K562 (cell line): ENCODE data around the gene UBE2G2. TPM values are rescaled to one million over a fixed set of nuclear protein-coding genes. Genes with fewer than 3 reads are reported as not detected.
A peak's percentile ranks its signal among the peaks of the same experiment; 100 is the strongest.

Source experiments
- ARID3B ChIP-seq: fragments of 250-450 bp; sonication (Bioruptor Pico); IDR thresholded peaks from 2 replicates; pipeline ENCODE4 v1.4.0; 2020; ENCODE audit warnings: borderline replicate concordance
- CBFA2T2 ChIP-seq: fragments of 450-650 bp; conservative IDR thresholded peaks from 2 replicates; pipeline ENCODE4 v1.6.1; 2017; ENCODE audit warnings: mild to moderate bottlenecking
- CBX2 ChIP-seq: fragments of 200-600 bp; sonication (generic); IDR thresholded peaks from one replicate; pipeline ENCODE4 v1.6.1; 2012; ENCODE audit warnings: mild to moderate bottlenecking, low read length, inconsistent platforms; ENCODE audit not compliant: insufficient read depth, poor library complexity, severe bottlenecking
- ETS2 ChIP-seq: IDR thresholded peaks from 2 replicates; pipeline ENCODE4 v1.6.1; 2016; ENCODE audit warnings: borderline replicate concordance, missing genetic modification characterization, mild to moderate bottlenecking, moderate library complexity, missing compliant biosample characterization; ENCODE audit not compliant: poor library complexity, severe bottlenecking
- ETV6 ChIP-seq, 3 experiments: fragments of 150-350 bp in 1 of 3; sonication (generic) in 1 of 3; formaldehyde crosslinking in 1 of 3; IDR thresholded peaks; 2 replicates each; pipeline versions ENCODE4 v1.6.1 to v1.8.0; 2014 to 2022; ENCODE audit warnings: borderline replicate concordance in 2 of 3, low read depth in 2 of 3, antibody characterized with exemption in 1 of 3, low read length in 1 of 3, mild to moderate bottlenecking in 1 of 3, missing genetic modification reagents in 1 of 3
- FOXA1 ChIP-seq: fragments of 450-650 bp; IDR thresholded peaks from 2 replicates; pipeline ENCODE4 v1.6.1; 2016; ENCODE audit warnings: mild to moderate bottlenecking, borderline replicate concordance
- HMG20A ChIP-seq: fragments of 450-650 bp; formaldehyde crosslinking; conservative IDR thresholded peaks from 2 replicates; pipeline ENCODE4 v1.4.0; 2020; ENCODE audit warnings: mild to moderate bottlenecking, mixed read lengths
- MED1 ChIP-seq: sonication (generic); formaldehyde crosslinking; IDR thresholded peaks from 2 replicates; pipeline ENCODE4 v1.8.1; 2023; ENCODE audit warnings: missing genetic modification reagents, borderline replicate concordance
- MTF1 ChIP-seq: fragments of 250-450 bp; sonication (Bioruptor Pico); IDR thresholded peaks from 2 replicates; pipeline ENCODE4 v1.9.0; 2021; ENCODE audit warnings: moderate library complexity, mild to moderate bottlenecking, inconsistent platforms, borderline replicate concordance
- NFRKB ChIP-seq: fragments of 450-650 bp; IDR thresholded peaks from 2 replicates; pipeline ENCODE4 v1.6.1; 2016; ENCODE audit warnings: low read depth
- NR2F6 ChIP-seq: fragments of 450-650 bp; formaldehyde crosslinking; IDR thresholded peaks from 2 replicates; pipeline ENCODE4 v1.4.0; 2020; ENCODE audit warnings: mild to moderate bottlenecking
- PPARD ChIP-seq: fragments of 250-450 bp; sonication (Bioruptor Pico); IDR thresholded peaks from 2 replicates; pipeline ENCODE4 v1.8.0; 2022; ENCODE audit warnings: inconsistent platforms, mild to moderate bottlenecking, moderate library complexity
- RFX7 ChIP-seq: fragments of 250-450 bp; sonication (Bioruptor Pico); IDR thresholded peaks from 2 replicates; pipeline ENCODE4 v1.5.1; 2021; ENCODE audit warnings: mild to moderate bottlenecking
- TCF7L2 ChIP-seq: fragments of 150-350 bp; IDR thresholded peaks from 2 replicates; pipeline ENCODE4 v1.6.1; 2016; ENCODE audit warnings: low read depth, mild to moderate bottlenecking, low read length, moderate library complexity
- TRIM24 ChIP-seq, 2 experiments: fragments of 450-650 bp; IDR thresholded peaks; 2 replicates each; pipeline ENCODE4 v1.6.1; 2016
- ZBED1 ChIP-seq: IDR thresholded peaks from 2 replicates; pipeline ENCODE4 v1.6.1; 2014
- ZNF12 ChIP-seq: sonication (generic); formaldehyde crosslinking; IDR thresholded peaks from 2 replicates; pipeline ENCODE4 v1.4.0; 2020; ENCODE audit warnings: mild to moderate bottlenecking, missing genetic modification reagents
- ZNF316 ChIP-seq: fragments of 450-650 bp; IDR thresholded peaks from 2 replicates; pipeline ENCODE4 v1.6.1; 2016
- ZNF431 ChIP-seq: sonication (generic); formaldehyde crosslinking; IDR thresholded peaks from 2 replicates; pipeline ENCODE4 v1.8.0; 2022; ENCODE audit warnings: mild to moderate bottlenecking, missing genetic modification reagents
- polyA plus RNA-seq, 8 experiments: library from polyadenylated mRNA; depleted of rRNA in 4 of 8; stranded (reverse) in 5 of 8; unstranded in 3 of 8; fragments of >200 nt; fragmentation: Nextera tagmentation in 2 of 8; fragmentation: Illumina TruSeq in 1 of 8; extraction: Ambion mirVana in 2 of 8; extraction: Trizol in 1 of 8; gene quantifications; 2 replicates each; pipeline versions ENCODE4 v1.2.1 to v1.2.3, GENCODE V29; 2011 to 2014; ENCODE audit warnings: inconsistent platforms in 1 of 8, missing spikeins in 1 of 8
- total RNA-seq, 7 experiments: library from RNA; depleted of rRNA in 6 of 7; stranded (reverse); fragments of >200 nt in 6 of 7; fragmentation: Illumina TruSeq in 2 of 7; extraction: Trizol in 2 of 7; gene quantifications; 2 replicates each; pipeline versions ENCODE4 v1.2.1 to v1.2.3, GENCODE V29; 2011 to 2021; ENCODE audit warnings: low replicate concordance in 1 of 7
- TF ChIP-seq, protein P1 (sequence below): fragments of 250-450 bp; sonication (Bioruptor Pico); IDR thresholded peaks from 2 replicates; pipeline ENCODE4 v1.4.0; 2020
- TF ChIP-seq, protein P2 (sequence below): fragments of 250-450 bp; sonication (Bioruptor Pico); IDR thresholded peaks from 2 replicates; pipeline ENCODE4 v1.8.0; 2022; ENCODE audit warnings: moderate library complexity, mild to moderate bottlenecking, inconsistent platforms

UBE2G2 gene
- total and polyA plus RNA-seq, 9 of the 15 experiments (the other 6 are each of a cell fraction or from before 2014, with no cell fraction given), result 47.5 to 225 (median 140) TPM

DNA sequence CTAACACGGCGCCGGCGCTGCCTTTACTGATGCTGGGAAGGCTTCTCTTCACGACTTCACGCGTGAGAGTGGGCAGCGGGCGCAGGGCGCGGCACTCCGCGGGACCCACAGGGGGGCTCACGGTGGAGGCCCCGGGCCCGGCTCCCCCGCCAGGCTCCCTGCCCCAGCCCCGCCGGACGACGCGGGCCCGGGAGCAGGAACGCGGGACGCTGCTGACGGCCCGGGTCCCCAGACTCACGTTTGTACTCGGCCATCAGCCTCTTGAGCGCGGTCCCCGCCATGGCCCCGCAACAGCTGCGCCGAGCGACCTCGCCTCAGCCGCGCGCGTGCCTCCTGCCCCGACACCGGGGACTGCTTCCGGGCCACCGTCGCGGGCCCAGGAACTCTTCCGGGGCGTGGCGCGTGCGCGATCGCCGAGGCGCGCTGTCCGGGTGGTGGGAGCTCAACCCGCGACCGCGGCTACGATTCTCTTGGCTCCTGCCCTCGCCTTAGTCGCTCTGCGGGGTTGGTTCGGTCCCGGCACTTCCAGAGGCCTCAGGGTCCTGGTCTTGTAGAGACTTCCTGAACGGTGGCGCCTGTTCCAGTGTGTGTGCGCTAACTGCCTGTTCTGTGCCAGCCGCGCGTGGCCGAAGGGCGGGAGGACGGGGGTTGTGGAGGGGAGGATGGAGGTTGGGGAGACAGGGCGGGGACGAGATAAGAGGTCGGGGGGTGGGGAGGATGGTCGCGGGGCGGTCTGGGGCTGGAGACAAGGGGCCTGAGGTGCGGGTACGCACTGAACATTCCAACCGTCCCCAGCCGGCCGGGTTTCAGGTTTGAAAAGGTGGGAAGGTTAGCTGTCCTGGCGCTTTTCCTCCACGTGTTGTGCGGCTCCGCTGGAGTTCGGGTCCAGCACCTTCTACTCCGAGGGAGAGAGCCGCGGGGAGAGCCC, at the start of gene UBE2G2 (continued):
- TF ChIP-seq, protein P1, sequence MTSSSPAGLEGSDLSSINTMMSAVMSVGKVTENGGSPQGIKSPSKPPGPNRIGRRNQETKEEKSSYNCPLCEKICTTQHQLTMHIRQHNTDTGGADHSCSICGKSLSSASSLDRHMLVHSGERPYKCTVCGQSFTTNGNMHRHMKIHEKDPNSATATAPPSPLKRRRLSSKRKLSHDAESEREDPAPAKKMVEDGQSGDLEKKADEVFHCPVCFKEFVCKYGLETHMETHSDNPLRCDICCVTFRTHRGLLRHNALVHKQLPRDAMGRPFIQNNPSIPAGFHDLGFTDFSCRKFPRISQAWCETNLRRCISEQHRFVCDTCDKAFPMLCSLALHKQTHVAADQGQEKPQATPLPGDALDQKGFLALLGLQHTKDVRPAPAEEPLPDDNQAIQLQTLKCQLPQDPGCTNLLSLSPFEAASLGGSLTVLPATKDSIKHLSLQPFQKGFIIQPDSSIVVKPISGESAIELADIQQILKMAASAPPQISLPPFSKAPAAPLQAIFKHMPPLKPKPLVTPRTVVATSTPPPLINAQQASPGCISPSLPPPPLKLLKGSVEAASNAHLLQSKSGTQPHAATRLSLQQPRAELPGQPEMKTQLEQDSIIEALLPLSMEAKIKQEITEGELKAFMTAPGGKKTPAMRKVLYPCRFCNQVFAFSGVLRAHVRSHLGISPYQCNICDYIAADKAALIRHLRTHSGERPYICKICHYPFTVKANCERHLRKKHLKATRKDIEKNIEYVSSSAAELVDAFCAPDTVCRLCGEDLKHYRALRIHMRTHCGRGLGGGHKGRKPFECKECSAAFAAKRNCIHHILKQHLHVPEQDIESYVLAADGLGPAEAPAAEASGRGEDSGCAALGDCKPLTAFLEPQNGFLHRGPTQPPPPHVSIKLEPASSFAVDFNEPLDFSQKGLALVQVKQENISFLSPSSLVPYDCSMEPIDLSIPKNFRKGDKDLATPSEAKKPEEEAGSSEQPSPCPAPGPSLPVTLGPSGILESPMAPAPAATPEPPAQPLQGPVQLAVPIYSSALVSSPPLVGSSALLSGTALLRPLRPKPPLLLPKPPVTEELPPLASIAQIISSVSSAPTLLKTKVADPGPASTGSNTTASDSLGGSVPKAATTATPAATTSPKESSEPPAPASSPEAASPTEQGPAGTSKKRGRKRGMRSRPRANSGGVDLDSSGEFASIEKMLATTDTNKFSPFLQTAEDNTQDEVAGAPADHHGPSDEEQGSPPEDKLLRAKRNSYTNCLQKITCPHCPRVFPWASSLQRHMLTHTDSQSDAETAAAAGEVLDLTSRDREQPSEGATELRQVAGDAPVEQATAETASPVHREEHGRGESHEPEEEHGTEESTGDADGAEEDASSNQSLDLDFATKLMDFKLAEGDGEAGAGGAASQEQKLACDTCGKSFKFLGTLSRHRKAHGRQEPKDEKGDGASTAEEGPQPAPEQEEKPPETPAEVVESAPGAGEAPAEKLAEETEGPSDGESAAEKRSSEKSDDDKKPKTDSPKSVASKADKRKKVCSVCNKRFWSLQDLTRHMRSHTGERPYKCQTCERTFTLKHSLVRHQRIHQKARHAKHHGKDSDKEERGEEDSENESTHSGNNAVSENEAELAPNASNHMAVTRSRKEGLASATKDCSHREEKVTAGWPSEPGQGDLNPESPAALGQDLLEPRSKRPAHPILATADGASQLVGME (CRISPR knock-in tag), result no peak
- TF ChIP-seq RFX7 (CRISPR knock-in tag), result no peak
- 0 out of 2 replicates have a peak, but pooled peaks have one; percentile 36 for TF ChIP-seq ZNF12 (CRISPR knock-in tag)
- no peak for TF ChIP-seq CBX2
- TF ChIP-seq ZNF316, result no peak
- no peak for TF ChIP-seq TRIM24 (IDR thresholded peaks at IDR 0.05)
- no peak for TF ChIP-seq CBFA2T2
- no peak for TF ChIP-seq TCF7L2
- TF ChIP-seq PPARD (CRISPR knock-in tag), result no peak
- TF ChIP-seq NR2F6 (CRISPR knock-in tag), result no peak
- 0 out of 2 replicates have a peak, but pooled peaks have one; percentile 27 for TF ChIP-seq ZNF431
- TF ChIP-seq ETS2, result no peak
- TF ChIP-seq HMG20A, result no peak
- no peak for TF ChIP-seq NFRKB
- TF ChIP-seq ARID3B (CRISPR knock-in tag), result no peak
- TF ChIP-seq ETV6 (IDR thresholded peaks at IDR 0.05; ENCODE audit: borderline replicate concordance in 1 of 2, low read depth in 2 of 2, low read length in 1 of 2), result no peak
- TF ChIP-seq ETV6 (CRISPR knock-in tag; IDR thresholded peaks at IDR 0.05; ENCODE audit: borderline replicate concordance), result no peak
- TF ChIP-seq, protein P2, sequence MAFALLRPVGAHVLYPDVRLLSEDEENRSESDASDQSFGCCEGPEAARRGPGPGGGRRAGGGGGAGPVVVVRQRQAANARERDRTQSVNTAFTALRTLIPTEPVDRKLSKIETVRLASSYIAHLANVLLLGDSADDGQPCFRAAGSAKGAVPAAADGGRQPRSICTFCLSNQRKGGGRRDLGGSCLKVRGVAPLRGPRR (CRISPR knock-in tag), result no peak
- no peak for TF ChIP-seq ZBED1
- TF ChIP-seq FOXA1, result no peak
- TF ChIP-seq MED1 (CRISPR knock-in tag), result no peak
- no peak for TF ChIP-seq MTF1
